Right hindlimb (tissue), 1 donor: ENCODE measurements around the gene EIF2AK2.

Experiments
- DNase-seq: peaks from one replicate; pipeline ENCODE4 v3.0.0-alpha.2; 2018

The EIF2AK2 gene

DNA sequence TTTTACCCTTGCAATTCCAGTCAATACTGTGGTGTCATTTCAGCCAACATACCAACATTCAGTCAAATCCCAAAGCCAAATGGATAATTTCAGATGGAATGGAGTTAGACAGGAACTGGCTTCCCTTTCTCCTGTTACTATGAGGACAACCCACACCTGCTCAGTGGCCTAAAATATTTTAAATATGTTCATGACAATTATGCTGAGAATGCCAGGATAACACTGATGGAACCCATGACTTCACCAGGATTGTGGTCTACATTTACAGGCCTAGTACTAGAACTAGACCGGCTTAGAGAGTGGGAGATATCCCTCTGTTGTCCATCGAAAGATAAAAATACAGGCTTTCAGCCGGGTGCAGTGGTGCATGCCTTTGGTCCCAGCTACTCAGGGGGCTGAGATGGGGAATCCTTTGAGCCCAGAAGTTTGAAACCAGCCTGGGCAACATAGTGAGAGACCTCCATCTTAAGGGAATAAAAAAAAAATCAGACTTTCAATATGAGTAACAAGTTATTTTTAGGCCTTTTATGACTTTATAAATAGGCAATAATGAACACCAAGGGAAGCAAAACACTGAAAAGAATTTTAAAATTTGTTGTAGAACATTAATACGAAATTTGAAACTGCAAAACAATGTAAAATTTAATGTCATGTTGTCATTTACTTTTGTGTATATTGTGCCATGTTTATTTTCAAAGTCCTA lies 58.2 kb downstream of the EIF2AK2 start:
- no peak for DNase-seq

DNA sequence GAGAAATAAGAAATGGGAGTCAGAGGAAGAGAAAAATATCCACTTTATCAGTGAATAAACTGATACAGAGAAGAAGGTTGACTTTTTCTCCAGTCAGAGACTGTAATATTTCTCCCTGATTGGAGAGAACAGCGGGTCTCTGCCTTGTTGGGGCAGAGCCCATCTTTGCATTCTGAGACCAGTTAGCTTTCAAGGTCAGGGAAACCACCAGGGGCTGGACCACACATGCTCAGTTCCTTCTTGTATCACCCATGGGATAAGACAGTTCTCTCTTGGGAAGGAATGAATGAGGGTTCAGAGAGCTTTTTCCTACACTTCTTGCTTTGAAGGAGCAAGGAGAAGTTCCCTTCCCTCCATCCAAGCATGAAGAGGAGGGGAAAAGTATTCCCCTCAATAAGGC lies 60.2 kb downstream of the EIF2AK2 start:
- no peak for DNase-seq

DNA sequence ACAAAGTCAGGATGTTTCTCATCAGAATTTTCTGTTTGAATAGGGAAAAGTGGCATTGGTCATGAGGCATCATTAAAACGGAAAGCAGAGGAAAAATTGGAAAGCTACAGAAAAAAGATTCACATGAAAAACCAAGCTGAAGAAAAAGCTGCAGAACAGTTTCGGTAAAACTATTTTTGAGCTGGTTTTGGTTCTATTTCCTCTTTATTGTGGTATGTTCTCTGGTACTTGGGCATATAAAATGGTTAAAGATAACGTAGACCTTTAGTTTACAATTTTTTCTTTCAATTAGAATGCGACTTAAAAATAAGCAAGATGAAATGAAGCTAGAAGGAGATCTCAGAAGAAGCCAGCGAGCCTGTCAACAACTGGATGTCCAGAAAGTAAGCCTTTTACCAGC lies 64.9 kb downstream of the EIF2AK2 start:
- no peak for DNase-seq

DNA sequence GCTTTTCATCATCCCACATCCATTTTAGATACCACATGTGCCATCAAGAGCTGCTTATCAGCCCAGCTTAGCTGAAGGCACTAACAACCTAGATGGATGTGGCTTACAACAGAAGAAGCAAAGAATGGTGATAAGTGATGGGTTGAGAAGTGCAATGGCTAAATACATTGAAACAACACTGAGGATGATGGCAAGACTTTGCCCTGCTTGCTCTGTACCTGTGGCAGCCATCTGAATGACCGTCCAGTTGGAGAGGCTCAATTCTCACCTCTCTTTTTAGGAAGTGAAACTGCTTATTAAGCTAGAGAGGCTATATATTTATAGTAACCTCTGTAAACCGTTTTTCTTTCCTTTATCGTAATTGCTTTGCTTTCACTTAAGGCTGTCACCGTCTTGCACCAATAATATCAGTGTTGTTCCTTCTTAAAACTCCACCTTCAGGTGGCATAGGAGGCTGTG lies 66.7 kb downstream of the EIF2AK2 start:
- DNase-seq = no peak

DNA sequence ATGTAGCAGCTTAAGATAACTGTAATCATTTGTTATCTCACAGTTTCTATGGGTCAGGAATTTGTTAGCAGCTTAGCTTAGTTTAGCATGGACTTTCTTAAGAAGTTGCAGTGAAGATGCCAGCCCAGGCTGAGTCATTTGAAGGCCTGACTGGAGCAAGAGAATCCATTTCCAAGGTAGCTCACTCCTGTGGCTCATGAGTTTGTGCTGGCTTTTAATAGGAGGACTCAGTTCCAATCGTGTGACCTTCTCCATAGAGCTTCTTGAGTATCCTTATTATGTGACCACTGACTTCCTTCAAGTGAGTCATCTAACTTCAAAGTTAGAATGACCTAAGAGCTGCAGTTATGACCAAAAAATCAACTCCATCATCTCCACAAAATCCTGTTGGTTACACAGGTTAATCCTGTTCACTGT lies 71.0 kb downstream of the EIF2AK2 start:
- no peak for DNase-seq

DNA sequence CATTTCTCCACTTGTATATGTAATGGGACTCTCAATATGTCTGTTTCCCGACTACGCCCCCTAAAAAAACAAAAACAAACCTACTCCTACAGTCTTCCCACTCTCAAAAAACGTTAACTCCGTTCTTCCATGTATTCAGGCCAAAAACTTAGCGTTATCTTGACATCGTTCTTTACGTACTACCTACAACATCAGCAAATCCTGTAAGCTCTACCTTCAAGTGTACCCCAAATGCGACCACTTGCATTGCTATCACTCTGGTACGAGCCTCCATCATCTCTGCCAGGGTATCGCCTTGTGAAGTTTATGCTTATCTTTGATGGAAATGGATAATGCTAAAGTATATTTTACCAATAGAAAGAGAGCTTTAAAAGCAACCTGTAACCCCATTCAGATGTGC lies 72.0 kb downstream of the EIF2AK2 start:
- no peak for DNase-seq

DNA sequence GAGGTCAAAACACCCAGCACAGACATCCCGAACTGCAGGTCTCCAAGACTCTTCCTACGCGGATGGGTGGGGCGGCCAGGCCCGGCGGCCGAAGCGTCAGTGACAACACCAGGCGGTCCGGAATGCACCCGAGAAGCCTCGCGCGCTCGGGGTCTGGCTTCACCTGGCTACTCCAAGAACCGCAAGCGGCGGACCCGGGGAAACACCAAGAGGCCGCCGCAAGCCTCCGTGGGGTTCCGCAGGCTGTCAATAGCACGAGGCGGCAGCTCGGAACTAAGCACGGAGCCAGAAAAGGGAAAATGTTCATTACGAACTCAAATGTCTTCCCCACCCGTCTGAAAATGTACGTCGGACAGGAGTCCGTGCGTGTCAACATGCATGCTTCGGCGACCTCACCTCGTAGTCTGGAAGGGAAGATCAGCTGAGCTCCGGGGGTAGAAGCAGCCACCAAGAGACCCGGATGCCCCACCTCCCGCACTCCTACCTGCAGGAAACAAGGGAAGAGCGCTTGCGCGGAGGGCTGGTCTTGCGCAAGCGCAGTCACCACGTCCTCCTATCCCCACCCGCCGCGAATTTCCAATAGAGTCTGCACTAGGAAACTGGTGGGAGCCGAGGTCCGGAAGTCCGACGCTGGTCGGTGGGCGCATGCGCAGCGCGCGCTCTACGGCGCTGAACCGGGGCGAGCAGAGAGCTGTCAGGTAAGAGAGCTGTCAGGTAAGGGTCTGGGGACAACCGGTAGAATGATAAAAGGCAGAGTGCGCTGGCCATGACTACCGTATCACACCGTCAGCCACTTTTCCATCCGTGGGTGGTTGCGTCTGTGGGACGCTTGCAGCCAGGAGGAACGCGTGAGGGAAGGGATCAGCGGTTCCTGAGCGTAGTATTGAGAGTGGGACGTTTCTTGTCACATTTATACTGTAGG lies 72.6 kb downstream of the EIF2AK2 start, which contains the start of the genes GPATCH11 and HEATR5B:
TSS of gene GPATCH11 (plus strand) at position 646 of the 922 bp plus-strand sequence. CDS start 3,864 bp downstream, outside the sequence.
TSS of gene HEATR5B (minus strand) at position 500 of the 922 bp plus-strand sequence. CDS start 958 bp downstream, outside the sequence.
- DNase-seq = peak; percentile 97

DNA sequence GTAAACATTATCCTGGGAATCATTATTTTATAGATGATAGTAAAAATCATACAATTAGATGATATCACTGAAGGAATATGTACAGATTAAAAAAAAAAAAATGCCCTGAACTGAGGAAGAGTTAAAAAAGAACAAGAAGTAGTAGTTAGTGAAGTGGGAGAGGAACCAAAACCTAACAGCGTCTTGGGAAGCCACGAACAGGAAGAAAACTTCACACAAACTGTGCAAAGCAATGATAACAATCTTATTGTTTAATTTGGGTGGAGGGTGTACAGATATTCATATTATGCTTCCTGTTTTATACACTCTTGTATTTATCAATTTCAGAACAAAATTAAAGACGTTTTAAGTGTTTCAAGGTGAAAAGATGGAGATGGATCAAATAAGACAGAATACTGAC lies 76.1 kb downstream of the EIF2AK2 start:
- DNase-seq = no peak

DNA sequence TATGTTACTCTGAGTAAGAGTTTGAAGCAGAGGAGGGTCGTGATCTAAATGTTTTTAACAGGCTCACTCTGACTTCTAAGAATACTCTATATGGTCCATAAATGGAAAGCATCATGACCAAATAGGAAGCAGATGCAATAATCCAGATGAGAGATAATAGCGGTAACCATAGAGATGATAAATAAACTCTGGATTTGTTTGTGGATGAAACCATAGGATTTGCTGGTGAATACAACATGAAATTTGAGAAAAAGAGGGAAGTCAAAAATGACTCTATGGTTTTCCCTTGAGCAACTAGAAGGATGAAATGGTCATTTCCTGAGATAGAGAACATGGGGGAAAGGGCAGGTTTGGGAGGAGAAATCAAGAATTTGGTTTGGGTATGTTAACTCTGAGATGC lies 76.5 kb downstream of the EIF2AK2 start:
- DNase-seq = no peak

DNA sequence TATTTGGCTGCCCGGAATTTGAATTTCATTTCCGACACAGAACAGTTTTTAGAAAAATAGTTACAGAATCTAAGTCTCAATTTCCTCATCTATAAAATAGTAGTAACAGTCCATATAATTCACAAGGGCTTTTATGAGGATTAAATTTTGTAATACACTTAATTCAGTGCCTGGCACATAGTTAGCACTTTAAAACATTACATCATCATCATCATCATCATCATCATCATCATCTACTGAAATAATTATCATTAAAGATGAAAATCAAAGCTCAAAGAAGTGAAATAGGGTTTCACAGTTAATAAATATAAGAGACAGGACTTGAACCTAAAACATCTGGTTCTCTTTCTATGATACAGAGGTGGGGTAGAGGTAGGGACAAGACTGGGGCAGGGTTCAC lies 85.8 kb downstream of the EIF2AK2 start:
- DNase-seq = no peak

DNA sequence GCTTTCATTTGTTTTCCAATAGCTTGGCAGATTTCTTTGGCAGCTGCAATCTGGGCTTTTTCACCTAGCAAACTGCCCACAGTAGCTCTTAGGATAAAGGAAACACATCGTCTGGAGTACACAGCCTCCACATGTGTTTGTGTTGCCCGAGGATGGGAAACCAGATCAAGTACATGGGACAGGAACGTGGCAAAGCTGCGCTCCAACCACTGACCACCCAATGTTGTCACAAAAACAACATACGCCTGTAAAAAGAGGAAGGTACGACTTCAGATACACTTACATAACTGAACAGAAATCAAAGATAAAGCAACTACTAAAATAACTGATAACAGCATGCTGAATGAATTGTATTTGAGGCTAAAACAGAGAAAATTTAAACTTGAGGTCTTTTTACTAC lies 88.1 kb downstream of the EIF2AK2 start:
- no peak for DNase-seq

DNA sequence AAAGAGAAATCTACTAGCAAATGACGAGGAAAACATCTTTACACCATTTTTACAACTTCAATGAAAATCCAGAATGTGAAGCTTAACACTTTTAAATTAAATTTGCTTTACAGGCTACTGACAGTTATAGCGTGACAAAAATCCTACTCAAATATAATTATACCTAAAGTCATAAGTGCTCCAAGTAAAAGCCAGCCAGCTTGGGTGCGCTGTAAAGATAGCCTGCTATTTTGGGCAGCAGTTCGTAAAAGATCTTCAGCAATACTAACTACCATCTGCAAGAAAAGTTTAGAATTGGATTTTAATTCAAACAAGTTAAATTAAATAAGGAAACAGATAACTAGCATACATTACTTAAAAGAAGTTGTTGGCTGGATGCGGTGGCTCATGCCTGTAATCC lies 95.0 kb downstream of the EIF2AK2 start:
- no peak for DNase-seq

DNA sequence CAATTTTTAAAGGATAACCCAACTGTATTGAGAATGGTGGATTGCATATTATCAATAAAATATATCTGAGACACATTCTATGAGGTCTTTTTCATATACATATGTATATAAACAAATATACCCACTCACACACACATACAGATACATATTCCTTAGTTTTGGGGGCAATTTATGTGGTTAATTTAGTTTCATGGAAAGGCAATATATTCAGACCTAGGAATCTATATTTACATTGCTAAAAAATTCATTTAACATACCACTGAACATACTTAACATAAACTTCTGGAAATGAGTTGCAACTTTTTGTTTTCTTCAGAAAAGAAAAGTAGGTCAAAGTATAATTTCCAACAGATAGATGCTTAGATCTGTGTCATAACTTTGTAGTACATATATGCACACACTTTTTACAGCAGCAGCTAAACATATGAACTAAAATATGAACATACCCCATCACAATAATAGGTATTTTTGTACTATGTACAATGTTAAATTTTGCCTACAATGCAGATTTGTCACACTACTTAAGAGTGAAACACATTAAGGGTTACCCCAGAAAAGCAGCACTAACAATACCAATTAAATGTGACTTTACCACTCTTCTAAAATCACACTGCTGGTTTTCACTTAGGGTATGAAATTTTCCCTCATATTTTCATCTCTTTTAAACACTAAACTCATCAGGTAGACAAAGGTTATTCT lies 95.6 kb downstream of the EIF2AK2 start:
- no peak for DNase-seq

DNA sequence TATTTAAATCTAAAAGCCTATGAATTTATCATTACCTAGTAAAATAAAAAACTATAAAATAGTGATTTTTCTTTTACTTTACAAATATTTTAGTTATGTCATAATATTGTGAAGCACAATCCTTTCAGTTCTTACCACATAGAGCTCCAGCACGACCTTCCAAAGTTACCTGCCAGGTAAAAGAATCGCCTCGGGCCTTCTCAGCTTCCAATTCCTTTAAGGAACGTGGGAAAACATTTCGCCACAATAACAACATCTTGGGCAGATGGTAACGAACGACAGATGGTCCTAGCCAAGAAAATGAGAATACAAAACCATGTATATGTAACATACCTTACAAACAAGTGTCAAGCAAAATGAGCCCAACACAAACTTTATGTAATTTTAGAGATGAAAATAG lies 96.3 kb downstream of the EIF2AK2 start:
- DNase-seq = no peak

DNA sequence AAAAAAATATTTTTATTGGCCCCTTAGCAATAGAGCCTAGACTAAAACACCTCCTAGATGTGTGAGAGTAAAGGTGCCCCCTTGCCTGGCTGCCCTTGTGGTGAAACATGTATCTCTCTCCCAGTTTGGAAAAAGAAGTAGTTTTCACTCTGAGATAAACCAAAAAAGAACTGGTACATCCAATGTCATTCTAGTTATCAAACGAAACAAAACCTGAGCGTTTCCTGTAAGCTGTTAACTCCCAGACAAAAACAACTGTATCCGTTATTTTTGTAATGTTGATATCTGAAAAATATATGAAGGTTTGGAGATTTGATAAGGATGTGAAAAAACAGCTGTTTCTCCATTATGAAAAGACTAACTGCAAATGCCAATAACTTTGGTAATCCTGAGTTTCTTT lies 96.9 kb downstream of the EIF2AK2 start:
- no peak for DNase-seq

DNA sequence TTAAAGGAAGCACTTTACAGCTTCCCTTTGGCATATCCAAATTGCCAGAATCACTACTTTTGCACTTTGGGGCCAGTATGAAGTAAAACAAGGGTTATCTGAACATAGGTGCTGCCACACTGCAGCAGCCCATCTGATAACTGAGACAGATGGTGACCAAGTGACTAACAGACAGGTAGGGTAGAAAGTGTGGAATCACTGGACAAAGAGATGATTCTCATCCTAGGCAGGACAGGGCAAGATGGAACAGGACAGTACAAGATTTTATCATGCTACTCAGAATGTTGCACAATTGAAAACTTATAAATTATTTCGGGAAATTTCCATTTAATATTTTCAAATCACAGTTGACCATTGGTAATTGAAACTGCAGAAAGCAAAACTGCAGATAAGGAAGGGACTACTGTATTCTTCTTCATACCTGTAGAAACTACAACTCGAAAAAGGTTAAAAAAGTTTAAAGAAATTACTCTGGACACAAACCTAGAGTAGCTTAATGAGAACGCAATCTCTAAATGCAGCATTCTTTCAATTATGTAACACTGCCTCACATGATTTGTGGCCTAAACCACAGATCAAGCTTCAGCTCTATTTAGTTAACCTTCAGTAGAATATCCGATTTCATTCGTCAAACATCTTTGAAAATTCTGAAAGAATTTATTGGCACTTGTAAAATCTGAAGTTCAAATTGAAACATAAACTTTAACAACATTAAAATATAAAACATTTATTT lies 104.0 kb downstream of the EIF2AK2 start:
- DNase-seq = no peak
